Dendritic cell treated with granulocyte-macrophage colony-stimulating factor and Interleukin-4, amounts not matched to agents 40 ng/mL and 50 ng/mL, for 4 days (primary cell): ENCODE results near the gene KLHDC4.

ENCODE experiments used
- H3K27ac Mint-ChIP-seq: one replicate; pipeline ENCODE4 v1.8.0; 2022; ENCODE audit warnings: mild to moderate bottlenecking, mixed read lengths
- H3K27me3 Mint-ChIP-seq: one replicate; pipeline ENCODE4 v1.8.0; 2022; ENCODE audit warnings: mild to moderate bottlenecking, mixed read lengths
- H3K36me3 Mint-ChIP-seq: one replicate; pipeline ENCODE4 v1.8.0; 2022; ENCODE audit warnings: low read depth, mixed read lengths
- H3K4me1 Mint-ChIP-seq: one replicate; pipeline ENCODE4 v1.8.0; 2022; ENCODE audit warnings: low read depth, mixed read lengths
- H3K4me3 Mint-ChIP-seq: one replicate; pipeline ENCODE4 v1.8.0; 2022; ENCODE audit warnings: mild to moderate bottlenecking, moderate library complexity, mixed read lengths
- H3K9me3 Mint-ChIP-seq: one replicate; pipeline ENCODE4 v1.8.0; 2022; ENCODE audit warnings: mixed read lengths
- intact Hi-C: fragments of 100-400 bp; cut with micrococcal nuclease; formaldehyde crosslinking; loops from one replicate; pipeline ENCODE4 v1.15.0; 2022

Gene KLHDC4

DNA sequence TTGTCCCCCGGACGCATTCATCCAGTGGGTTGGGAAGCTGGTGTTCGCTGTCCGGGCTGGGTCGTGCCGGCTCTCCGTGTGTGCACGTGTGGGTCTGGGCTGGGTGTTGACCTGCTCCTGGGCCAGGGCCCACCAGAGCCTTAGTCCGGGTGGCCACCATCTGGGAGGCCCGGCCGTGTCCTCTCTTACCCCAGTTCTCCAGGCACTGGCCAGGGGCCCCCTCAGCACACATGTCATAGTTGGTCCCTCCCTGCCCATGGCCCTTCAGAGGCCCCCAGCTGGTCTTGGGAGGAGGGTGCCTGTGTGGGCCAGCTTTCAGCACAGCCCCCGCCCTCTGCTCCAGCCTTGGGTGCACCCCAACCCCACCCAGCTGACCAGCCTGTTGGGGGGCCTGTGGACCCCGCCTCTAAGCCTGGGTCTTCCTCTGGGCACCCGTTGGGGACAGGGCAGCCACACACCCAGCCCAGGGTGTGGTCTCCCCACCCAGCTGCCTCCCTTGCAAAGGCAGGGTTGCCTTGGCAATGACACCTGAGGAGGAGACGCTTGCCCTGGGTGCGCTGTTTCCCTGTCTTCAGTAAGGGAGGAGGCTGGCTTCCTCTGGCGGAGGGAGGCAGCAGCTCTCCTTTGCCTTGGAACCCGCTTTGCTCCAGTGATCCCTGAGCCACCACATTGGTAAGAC, 86.1 kb downstream of the KLHDC4 start:
- Mint-ChIP-seq H3K4me3 (no peak overlapping the region), H3K36me3 (no peaks in the 10 kb centered on the region), H3K27me3 (peaks cover 4% of the 10 kb centered on the region), H3K4me1 (peaks cover 19% of the 10 kb centered on the region), H3K27ac (no peak overlapping the region), H3K9me3 (no peaks in the 10 kb centered on the region)
- intact Hi-C loops, result no loop called here

DNA sequence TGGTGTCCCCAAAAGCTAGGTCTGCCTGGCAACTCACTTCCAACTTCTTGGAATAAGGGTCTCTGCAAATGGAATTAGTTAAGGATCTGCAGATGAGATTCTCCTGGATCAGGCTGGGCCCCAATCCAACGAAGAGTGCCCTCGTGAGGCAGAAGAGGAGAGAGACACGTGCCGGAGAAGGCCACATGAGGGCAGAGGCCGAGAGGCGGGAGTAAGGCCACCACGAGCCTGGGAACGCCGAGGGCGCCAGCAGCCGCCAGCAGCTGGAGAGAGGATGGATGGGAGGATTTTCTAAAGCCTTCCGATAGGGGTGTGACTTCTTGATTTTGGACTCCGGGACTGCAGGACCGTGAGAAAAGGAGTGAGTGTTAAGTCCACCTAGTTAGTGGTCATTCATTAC, 87.2 kb downstream of the KLHDC4 start:
- H3K27me3 Mint-ChIP-seq, result peaks cover 2% of the 10 kb centered on the region
- no peak overlapping the region for H3K27ac Mint-ChIP-seq
- no peaks in the 10 kb centered on the region for H3K36me3 Mint-ChIP-seq
- intact Hi-C loops, result no loop called here
- no peaks in the 10 kb centered on the region for H3K9me3 Mint-ChIP-seq
- H3K4me1 Mint-ChIP-seq, result peaks cover 24% of the 10 kb centered on the region
- H3K4me3 Mint-ChIP-seq, result no peak overlapping the region

DNA sequence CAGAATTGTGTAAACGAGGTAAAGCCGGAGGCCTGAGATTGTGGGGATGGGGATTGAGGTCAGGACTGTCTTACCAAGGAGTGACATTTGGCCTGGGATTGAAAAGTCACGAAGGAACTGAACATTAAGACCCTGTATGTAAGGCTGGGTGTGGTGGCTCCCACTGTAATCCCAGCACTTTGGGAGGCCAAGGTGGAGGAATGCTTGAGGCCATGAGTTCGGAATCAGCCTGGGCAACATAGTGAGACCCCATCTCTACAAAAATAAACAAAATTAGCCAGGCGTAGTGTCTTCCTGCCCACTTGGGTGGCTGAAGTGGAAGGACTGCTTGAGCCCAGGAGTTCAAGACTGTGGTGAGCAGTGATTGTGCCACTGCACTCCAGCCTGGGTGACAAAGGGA, 88.0 kb downstream of the KLHDC4 start:
- Mint-ChIP-seq H3K4me3 (no peak overlapping the region), H3K9me3 (no peaks in the 10 kb centered on the region), H3K4me1 (peaks cover 24% of the 10 kb centered on the region), H3K27ac (no peak overlapping the region), H3K27me3 (peaks cover 2% of the 10 kb centered on the region), H3K36me3 (no peaks in the 10 kb centered on the region)
- intact Hi-C loops, result no loop called here

DNA sequence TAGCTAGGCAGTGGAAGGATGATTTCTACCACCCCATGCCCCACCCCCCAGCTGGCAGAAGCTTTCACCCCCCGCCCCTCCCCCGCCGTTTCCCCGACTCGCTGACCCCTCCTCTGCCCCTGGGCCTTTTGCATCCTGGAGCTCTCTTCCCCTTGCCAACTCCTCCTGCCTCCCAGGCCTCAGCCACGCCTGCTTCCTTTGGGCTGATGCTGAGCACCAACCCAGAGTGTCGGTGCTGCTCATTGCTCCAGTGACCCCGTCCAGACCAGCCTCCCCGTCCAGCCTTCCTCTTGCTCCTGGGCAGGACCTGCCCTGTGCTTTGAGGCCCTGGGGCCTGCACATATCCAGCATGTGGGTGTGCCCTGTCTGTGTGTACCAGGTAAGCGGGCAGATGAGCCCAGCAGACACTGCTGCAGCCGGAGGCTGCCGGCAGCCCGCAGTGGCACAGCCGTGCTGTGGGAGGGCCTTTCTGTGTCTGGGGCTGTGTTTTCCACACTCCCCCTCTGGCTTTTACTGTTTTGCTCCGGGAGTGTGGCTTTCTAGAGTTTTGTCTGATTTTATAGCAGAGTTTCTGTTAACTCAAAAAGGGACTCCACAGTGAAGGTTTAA, 90.6 kb downstream of the KLHDC4 start:
- Mint-ChIP-seq H3K4me1 (peaks cover 14% of the 10 kb centered on the region), H3K9me3 (no peaks in the 10 kb centered on the region), H3K27ac (peak overlapping the region; percentile 32), H3K4me3 (no peak overlapping the region), H3K27me3 (peaks cover 2% of the 10 kb centered on the region), H3K36me3 (no peaks in the 10 kb centered on the region)
- intact Hi-C loops, result no loop called here

DNA sequence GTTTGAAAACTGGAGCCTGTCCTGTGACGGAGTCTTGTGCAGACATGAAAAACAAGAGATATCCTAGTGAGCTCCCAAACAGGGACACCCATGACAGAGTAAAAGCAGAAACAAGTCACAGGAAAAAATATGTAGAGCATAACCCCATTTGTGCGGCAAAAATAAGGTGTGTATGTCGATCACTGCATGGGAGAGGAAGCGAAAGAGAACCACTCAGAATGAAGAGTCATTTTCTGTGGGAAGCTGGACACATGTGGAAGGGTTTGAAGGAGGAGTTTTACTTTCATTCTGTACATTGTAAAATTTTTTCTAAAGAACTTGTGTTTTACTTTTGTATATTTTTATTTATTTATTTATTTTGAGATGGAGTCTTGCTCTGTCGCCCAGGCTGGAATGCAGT, 91.4 kb downstream of the KLHDC4 start:
- Mint-ChIP-seq H3K27me3 (peaks cover 2% of the 10 kb centered on the region), H3K27ac (peak overlapping the region; percentile 32), H3K9me3 (no peaks in the 10 kb centered on the region), H3K4me3 (no peak overlapping the region), H3K4me1 (peaks cover 14% of the 10 kb centered on the region), H3K36me3 (no peaks in the 10 kb centered on the region)
- intact Hi-C loops, result no loop called here

DNA sequence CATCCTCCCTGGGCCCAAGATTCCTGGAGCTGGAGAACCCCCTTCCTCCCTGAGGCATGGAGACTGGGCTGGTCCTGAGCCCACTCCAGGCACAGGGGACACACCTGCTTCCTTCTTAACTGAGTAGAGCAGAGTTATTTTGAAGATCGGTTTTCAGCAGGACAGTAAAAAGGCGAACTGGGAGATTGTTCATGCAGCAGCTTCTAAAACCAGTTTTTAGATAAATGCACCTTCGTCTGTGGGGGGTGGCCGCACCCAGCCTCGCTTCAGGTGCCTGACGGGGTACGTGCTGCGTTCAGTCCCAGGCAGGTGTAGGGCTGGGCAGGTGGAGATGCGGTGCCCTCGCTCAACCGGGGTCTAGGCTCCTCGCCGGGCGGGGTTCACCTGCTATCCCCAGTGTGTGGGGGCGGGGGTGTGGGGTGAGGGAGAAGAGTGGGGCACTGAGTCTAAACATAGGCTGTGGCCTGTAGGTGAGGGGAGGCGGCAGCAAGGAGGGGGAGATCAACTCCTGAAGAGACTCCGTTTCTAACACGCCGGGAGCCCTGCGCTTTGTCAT, 94.0 kb downstream of the KLHDC4 start:
- Mint-ChIP-seq H3K4me3 (no peak overlapping the region), H3K9me3 (no peaks in the 10 kb centered on the region), H3K27me3 (peaks cover 4% of the 10 kb centered on the region), H3K36me3 (no peaks in the 10 kb centered on the region), H3K27ac (no peak overlapping the region), H3K4me1 (peaks cover 14% of the 10 kb centered on the region)
- intact Hi-C loops, result no loop called here

DNA sequence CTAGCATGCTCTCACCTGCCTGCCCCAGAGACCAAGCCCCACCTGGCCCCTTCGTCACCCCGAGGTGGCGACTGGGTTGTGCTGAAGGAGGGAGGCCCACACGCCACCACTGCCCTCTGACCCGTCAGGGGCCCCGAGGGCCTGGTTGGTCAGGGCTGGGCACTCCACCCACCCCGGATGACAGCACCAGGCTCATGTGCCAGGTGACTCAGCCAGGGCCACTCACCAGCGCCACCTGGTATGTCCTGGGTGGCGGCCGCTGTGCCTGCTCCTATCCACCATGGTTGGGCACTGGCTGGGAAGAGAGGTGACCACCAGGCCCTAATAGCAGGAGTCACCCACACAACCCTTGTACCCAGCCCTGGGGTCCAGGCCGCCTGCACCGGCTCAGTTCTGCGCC, 94.6 kb downstream of the KLHDC4 start:
- H3K27ac Mint-ChIP-seq, result no peak overlapping the region
- peaks cover 4% of the 10 kb centered on the region for H3K27me3 Mint-ChIP-seq
- intact Hi-C loops, result no loop called here
- H3K4me1 Mint-ChIP-seq, result peaks cover 14% of the 10 kb centered on the region
- H3K36me3 Mint-ChIP-seq, result no peaks in the 10 kb centered on the region
- no peak overlapping the region for H3K4me3 Mint-ChIP-seq
- H3K9me3 Mint-ChIP-seq, result no peaks in the 10 kb centered on the region

DNA sequence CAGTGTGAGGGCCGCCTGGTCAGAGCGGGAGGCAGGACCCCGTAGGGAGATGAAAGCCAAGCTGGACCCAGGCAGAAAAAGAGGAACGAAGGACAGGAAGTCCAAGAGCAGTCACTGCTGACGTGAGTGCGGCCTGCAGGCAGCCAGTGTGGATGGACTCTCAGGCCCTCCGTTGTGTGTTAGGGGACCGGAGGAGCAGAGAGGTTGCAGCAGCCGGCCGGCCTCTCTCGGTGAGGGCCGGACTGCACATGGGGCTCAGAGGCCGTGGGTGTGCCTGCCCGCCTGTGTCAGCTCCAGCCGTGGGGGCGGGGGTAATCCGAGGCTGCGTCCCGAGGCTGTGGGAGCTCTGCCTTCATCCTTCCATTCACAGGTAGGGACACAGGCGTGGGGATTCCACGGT, 96.1 kb downstream of the KLHDC4 start:
- H3K9me3 Mint-ChIP-seq, result no peaks in the 10 kb centered on the region
- no peak overlapping the region for H3K27ac Mint-ChIP-seq
- peaks cover 5% of the 10 kb centered on the region for H3K4me1 Mint-ChIP-seq
- H3K36me3 Mint-ChIP-seq, result no peaks in the 10 kb centered on the region
- intact Hi-C loops, result no loop called here
- peaks cover 2% of the 10 kb centered on the region for H3K27me3 Mint-ChIP-seq
- H3K4me3 Mint-ChIP-seq, result no peak overlapping the region

DNA sequence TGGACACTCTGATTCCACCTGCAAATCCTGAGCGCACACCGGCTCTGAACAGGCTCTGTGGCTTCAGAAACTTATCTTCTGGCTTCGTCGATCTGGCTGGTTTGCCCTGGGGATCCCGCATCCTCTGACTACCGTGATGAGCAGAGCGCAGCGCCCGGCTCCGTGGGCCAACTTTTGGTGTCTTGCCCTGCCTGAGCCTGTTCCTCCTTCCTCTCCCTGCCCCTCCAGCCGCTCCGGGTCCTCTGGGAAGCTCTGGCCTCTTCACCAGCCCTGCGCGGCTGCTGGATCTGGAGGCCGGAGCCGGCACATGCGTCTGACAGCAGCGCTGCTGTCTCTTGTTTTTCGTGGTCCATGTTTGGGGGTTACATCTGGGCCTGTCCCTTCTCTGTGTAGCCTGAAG, 97.8 kb downstream of the KLHDC4 start:
- no peak overlapping the region for H3K27ac Mint-ChIP-seq
- peaks cover 2% of the 10 kb centered on the region for H3K27me3 Mint-ChIP-seq
- H3K36me3 Mint-ChIP-seq, result no peaks in the 10 kb centered on the region
- H3K4me1 Mint-ChIP-seq, result no peaks in the 10 kb centered on the region
- intact Hi-C loops, result no loop called here
- H3K9me3 Mint-ChIP-seq, result no peaks in the 10 kb centered on the region
- no peak overlapping the region for H3K4me3 Mint-ChIP-seq

DNA sequence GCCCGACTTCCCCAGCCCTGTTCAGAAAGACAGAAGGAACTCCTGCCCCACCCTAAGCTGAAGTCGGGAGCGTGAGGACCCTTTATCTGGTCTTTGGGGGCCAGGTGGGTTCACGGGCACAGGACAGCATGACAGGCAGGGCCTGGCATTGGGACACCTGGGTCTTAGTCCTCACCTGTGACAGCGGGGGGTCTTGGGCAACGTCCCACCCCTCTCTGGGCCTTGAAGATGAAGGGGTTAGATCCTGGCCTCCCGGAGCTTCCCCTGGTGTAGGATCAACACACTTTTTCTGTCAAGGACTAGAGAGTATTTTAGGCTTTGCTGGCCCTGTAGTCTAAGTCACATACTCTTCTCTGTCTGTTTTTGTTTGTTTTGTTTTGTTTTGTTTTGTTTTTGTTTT, 98.3 kb downstream of the KLHDC4 start:
- Mint-ChIP-seq H3K9me3 (no peaks in the 10 kb centered on the region), H3K27me3 (peaks cover 2% of the 10 kb centered on the region), H3K36me3 (no peaks in the 10 kb centered on the region), H3K4me1 (no peaks in the 10 kb centered on the region), H3K4me3 (no peak overlapping the region), H3K27ac (no peak overlapping the region)
- intact Hi-C loops, result no loop called here

DNA sequence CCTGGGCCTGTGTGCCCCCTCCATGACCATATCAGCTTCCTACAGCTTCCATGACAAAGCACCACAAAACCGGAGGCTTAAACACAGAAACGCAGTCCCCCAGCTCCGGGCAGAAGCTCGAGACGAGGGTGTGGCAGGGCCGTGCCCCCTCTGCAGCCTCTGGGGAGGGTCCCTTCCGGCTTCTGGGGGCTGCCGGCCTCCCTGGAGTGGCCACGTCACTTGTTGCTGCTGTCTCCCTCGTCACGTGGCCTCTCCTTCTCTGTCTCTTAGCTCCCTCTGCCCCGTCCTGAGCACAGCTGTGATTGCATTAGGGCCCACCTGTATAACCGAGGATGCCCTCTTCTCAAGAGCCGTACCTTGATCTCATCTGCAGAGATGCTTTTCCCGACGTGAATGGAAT, 98.9 kb downstream of the KLHDC4 start:
- no peaks in the 10 kb centered on the region for H3K36me3 Mint-ChIP-seq
- H3K4me3 Mint-ChIP-seq, result no peak overlapping the region
- no peaks in the 10 kb centered on the region for H3K9me3 Mint-ChIP-seq
- intact Hi-C loops, result no loop called here
- H3K27ac Mint-ChIP-seq, result no peak overlapping the region
- H3K27me3 Mint-ChIP-seq, result peaks cover 2% of the 10 kb centered on the region
- H3K4me1 Mint-ChIP-seq, result peaks cover 1% of the 10 kb centered on the region

DNA sequence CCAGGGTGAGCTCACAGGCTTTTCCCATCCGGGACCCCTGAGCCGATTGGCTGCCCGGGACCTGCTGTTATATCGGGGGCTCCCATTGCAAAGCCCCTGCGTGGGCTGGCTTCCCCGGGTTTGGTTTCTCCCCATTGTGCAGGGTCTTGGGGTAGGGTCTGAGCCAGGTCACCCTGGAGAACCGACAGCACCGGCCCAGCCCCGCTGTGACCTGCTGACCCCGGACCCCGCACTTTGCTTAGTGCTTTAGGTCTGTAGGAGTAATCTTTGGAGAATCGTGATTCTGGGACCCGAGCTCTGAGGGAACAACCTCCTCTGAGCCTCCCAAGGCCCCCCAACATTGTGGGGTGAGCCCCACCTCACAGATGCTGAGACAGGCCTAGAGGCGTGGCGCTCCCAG, 100.6 kb downstream of the KLHDC4 start:
- Mint-ChIP-seq H3K27ac (no peak overlapping the region), H3K27me3 (peaks cover 2% of the 10 kb centered on the region), H3K36me3 (no peaks in the 10 kb centered on the region), H3K9me3 (no peaks in the 10 kb centered on the region), H3K4me1 (peaks cover 9% of the 10 kb centered on the region), H3K4me3 (no peak overlapping the region)
- intact Hi-C loops, result no loop called here

DNA sequence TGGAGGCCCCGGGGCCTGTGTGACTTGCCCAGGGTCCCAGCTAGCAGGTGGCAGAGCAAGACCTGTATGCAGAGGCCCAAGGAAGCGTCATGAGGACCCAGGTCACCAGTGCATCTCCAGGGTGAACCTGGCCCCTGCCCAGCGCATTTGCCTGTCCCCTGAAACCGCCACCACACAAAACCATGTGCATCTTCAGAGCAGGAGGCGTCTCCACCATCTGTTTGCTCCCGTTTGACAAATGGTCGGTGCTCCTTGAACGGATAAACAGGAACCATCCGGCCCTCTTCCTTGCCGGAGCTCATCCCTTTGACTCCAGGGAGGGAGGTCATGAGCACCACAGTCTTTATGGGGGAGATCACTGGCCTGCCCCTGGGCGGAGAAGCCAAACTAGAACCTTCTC, 101.0 kb downstream of the KLHDC4 start:
- H3K4me3 Mint-ChIP-seq, result no peak overlapping the region

DNA sequence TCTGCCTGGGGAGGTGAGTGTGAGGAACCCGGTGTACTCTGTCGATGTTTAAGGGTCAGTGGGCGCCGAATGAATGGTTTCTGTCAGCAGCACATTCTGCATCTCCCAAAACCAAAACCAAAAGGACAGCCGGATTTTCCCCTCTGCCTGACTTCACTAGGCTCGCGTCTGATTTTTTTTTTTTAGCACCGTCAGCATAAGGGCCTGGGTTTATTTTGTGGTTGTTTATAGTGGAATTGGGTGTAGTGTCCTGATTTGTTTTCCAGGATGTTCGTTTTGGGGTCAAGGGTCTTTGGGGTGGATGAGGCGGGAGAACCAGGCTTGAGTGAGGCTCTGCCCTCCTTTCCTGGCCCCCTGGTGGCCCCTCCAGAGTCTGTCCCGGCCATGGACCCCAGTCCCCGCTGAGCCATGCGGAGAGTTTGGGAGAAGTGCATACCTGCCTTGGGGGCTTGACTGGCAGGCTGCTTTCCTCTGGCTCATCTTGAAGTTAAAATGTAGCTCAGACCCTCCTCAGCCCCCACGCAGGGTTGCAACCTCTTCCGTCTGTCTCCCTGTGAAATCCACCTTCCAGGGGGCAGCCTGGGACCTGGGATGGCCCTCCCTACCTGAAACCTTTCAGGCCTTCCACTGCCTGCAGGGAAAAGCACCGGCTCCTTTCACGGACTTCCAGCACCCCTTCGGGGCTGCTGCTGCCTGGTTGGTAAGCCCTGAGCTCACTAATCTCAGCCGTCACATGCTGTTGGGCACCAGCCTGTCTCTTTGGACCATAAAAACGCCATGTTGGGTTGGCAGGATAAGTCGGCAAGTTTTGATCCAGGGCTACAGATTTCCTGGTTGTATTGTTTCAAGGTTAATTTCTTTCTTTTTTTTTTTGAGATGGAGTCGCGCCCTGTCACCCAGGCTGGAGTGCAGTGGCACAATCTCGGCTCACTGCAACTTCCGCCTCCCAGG, 103.3 kb downstream of the KLHDC4 start:
- Mint-ChIP-seq H3K36me3 (no peaks in the 10 kb centered on the region), H3K27me3 (peaks cover 3% of the 10 kb centered on the region), H3K4me3 (no peak overlapping the region)

More for the DNA sequence above, 101.0 kb downstream of the KLHDC4 start:
- Mint-ChIP-seq H3K4me1 (peaks cover 9% of the 10 kb centered on the region), H3K36me3 (no peaks in the 10 kb centered on the region), H3K9me3 (no peaks in the 10 kb centered on the region), H3K27me3 (peaks cover 2% of the 10 kb centered on the region), H3K27ac (no peak overlapping the region)
- intact Hi-C loops, result no loop called here

More for the DNA sequence above, 103.3 kb downstream of the KLHDC4 start:
- Mint-ChIP-seq H3K4me1 (peaks cover 9% of the 10 kb centered on the region), H3K27ac (no peak overlapping the region), H3K9me3 (no peaks in the 10 kb centered on the region)
- intact Hi-C loops, result no loop called here
